Endodermal cell (in vitro differentiated cells): Measurements from ENCODE around the gene TSC22D2. TPM values are rescaled to one million over a fixed set of nuclear protein-coding genes. Genes with fewer than 3 reads are reported as not detected.

Source experiments
- DNase-seq: peaks from one replicate; pipeline ENCODE4 v3.0.0-alpha.2; 2017
- H3K27ac ChIP-seq: 2 replicates; pipeline ENCODE4 v1.5.1; 2013; ENCODE audit warnings: mild to moderate bottlenecking, low read depth, low read length, moderate library complexity
- H3K27me3 ChIP-seq: 2 replicates; pipeline ENCODE4 v1.6.1; 2013; ENCODE audit warnings: mild to moderate bottlenecking, low read length, moderate library complexity; ENCODE audit not compliant: insufficient read depth, control insufficient read depth, poor library complexity, severe bottlenecking
- H3K36me3 ChIP-seq: 2 replicates; pipeline ENCODE4 v1.7.0; 2013; ENCODE audit warnings: mild to moderate bottlenecking, low read length, moderate library complexity; ENCODE audit not compliant: control insufficient read depth, insufficient read depth
- H3K4me1 ChIP-seq: one replicate; pipeline ENCODE4 v1.7.0; 2013; ENCODE audit warnings: low read length; ENCODE audit not compliant: control insufficient read depth, insufficient read depth
- H3K4me3 ChIP-seq: 2 replicates; pipeline ENCODE4 v1.5.1; 2013; ENCODE audit warnings: mild to moderate bottlenecking, low read length, moderate library complexity
- H3K9ac ChIP-seq: 2 replicates; pipeline ENCODE4 v1.6.1; 2013; ENCODE audit warnings: mild to moderate bottlenecking, low read length, moderate library complexity; ENCODE audit not compliant: poor library complexity, severe bottlenecking; ENCODE audit errors: extremely low read depth
- H3K9me3 ChIP-seq: 2 replicates; pipeline ENCODE4 v1.6.1; 2013; ENCODE audit warnings: mild to moderate bottlenecking, low read length, moderate library complexity; ENCODE audit not compliant: control insufficient read depth
- H3K27ac Mint-ChIP-seq: 2 replicates; pipeline ENCODE4 v1.8.0; 2020; ENCODE audit warnings: mixed read lengths
- H3K27me3 Mint-ChIP-seq: 2 replicates; pipeline ENCODE4 v1.8.0; 2021; ENCODE audit warnings: mild to moderate bottlenecking, mixed read lengths; ENCODE audit not compliant: insufficient read depth
- H3K36me3 Mint-ChIP-seq: 2 replicates; pipeline ENCODE4 v1.8.0; 2020; ENCODE audit warnings: low read depth, mixed read lengths
- H3K4me1 Mint-ChIP-seq: 2 replicates; pipeline ENCODE4 v1.8.0; 2020; ENCODE audit warnings: mixed read lengths
- H3K4me3 Mint-ChIP-seq: 2 replicates; pipeline ENCODE4 v1.8.0; 2020; ENCODE audit warnings: mild to moderate bottlenecking, moderate library complexity, mixed read lengths
- H3K9me3 Mint-ChIP-seq: 2 replicates; pipeline ENCODE4 v1.8.0; 2020; ENCODE audit warnings: mild to moderate bottlenecking, mixed read lengths
- CTCF ChIP-seq: fragments of 200-600 bp; sonication (generic); conservative IDR thresholded peaks from 2 replicates; pipeline ENCODE4 v1.5.0; 2021; ENCODE audit warnings: antibody characterized with exemption, mild to moderate bottlenecking
- WGBS, 2 experiments: methylation state at CpG; one replicate each; pipeline versions ENCODE4 v1.1.5 to v1.1.7; 2013; ENCODE audit warnings: missing lambda C conversion rate in 2 of 2, mixed read lengths in 1 of 2; ENCODE audit not compliant: insufficient coverage in 1 of 2, insufficient read length in 1 of 2; 5-methylcytosine and 5-hydroxymethylcytosine counted together
- total RNA-seq, 2 donors: library from RNA; stranded (reverse); fragmentation: NEBNext Ultra II Directional in 1 of 2; extraction: Animal tissue kit (Norgen Biotek cat#: 25700) in 1 of 2; gene quantifications; 2 replicates in 1 of 2; 3 replicates in 1 of 2; pipeline ENCODE4 v1.2.1, GENCODE V29; 2021

TSC22D2 gene
- total RNA-seq, 2 donors from 2014 or later: 25.6 to 29.1 TPM

- no peak for DNase-seq
- Histone ChIP-seq H3K9me3 (no peaks in the 10 kb centered on the region), H3K27me3 (no peaks in the 10 kb centered on the region), H3K27ac (no peak overlapping the region), H3K4me1 (no peaks in the 10 kb centered on the region), H3K9ac (no peak overlapping the region), H3K4me3 (peak overlapping the region; percentile 19), H3K36me3 (peaks cover 27% of the 10 kb centered on the region)
- Mint-ChIP-seq H3K4me1 (peaks cover 46% of the 10 kb centered on the region), H3K27me3 (no peaks in the 10 kb centered on the region), H3K36me3 (no peaks in the 10 kb centered on the region), H3K9me3 (no peaks in the 10 kb centered on the region), H3K4me3 (no peak overlapping the region), H3K27ac (no peak overlapping the region)
- WGBS, 2 experiments: 66 to 89% methylated on average over 2 to 3 of the region's 3 CpGs
- no peak for TF ChIP-seq CTCF
Observed at GRCh38 chr3:150421256-150421655, 13.2 kb downstream of the TSC22D2 start.

GRCh38 chr3:150421799-150422548, 13.9 kb downstream of the TSC22D2 start:
- Mint-ChIP-seq H3K36me3 (no peaks in the 10 kb centered on the region), H3K4me1 (peaks cover 45% of the 10 kb centered on the region), H3K27ac (no peak overlapping the region), H3K4me3 (no peak overlapping the region), H3K9me3 (no peaks in the 10 kb centered on the region), H3K27me3 (no peaks in the 10 kb centered on the region)
- no peak for TF ChIP-seq CTCF
- H3K27me3 ChIP-seq: no peaks in the 10 kb centered on the region
- no peak overlapping the region for H3K9ac ChIP-seq
- H3K4me3 ChIP-seq: peak overlapping the region; percentile 19
- H3K36me3 ChIP-seq: peaks cover 21% of the 10 kb centered on the region
- H3K4me1 ChIP-seq: no peaks in the 10 kb centered on the region
- no peak for DNase-seq
- WGBS, 2 experiments: 95 to 100% methylated on average over 1 to 3 of the region's 3 CpGs
- no peak overlapping the region for H3K27ac ChIP-seq
- H3K9me3 ChIP-seq: no peaks in the 10 kb centered on the region

- H3K27ac ChIP-seq: no peak overlapping the region
- peaks cover 36% of the 10 kb centered on the region for H3K4me1 Mint-ChIP-seq
- no peak overlapping the region for H3K4me3 ChIP-seq
- H3K4me3 Mint-ChIP-seq: no peak overlapping the region
- no peaks in the 10 kb centered on the region for H3K9me3 Mint-ChIP-seq
- TF ChIP-seq CTCF: no peak
- no peak overlapping the region for H3K27ac Mint-ChIP-seq
- no peaks in the 10 kb centered on the region for H3K27me3 Mint-ChIP-seq
- H3K4me1 ChIP-seq: no peaks in the 10 kb centered on the region
- H3K36me3 ChIP-seq: peaks cover 21% of the 10 kb centered on the region
- no peak overlapping the region for H3K9ac ChIP-seq
- H3K36me3 Mint-ChIP-seq: no peaks in the 10 kb centered on the region
- no peaks in the 10 kb centered on the region for H3K9me3 ChIP-seq
- whole genome bisulfite sequencing, 2 experiments: 98 to 100% methylated on average over 1 to 4 of the region's 4 CpGs
- H3K27me3 ChIP-seq: no peaks in the 10 kb centered on the region
- DNase-seq: no peak
Observed at GRCh38 chr3:150422907-150423306, 14.8 kb downstream of the TSC22D2 start.
